Neural cell (in vitro differentiated cells): Measurements from ENCODE around the gene SAMD14. TPM values are rescaled to one million over a fixed set of nuclear protein-coding genes. Genes with fewer than 3 reads are reported as not detected.
A peak's percentile ranks its signal among the peaks of the same experiment; 100 is the strongest.

ENCODE experiments used
- H2AFZ ChIP-seq: fragments of 200-600, 300-800 bp; sonication (generic), shearing (Covaris generic); 2 replicates; pipeline ENCODE4 v1.6.0; 2014; ENCODE audit warnings: low read depth, mild to moderate bottlenecking, antibody characterized with exemption, low read length, moderate library complexity
- H3F3A ChIP-seq: fragments of 200-600 bp; shearing (Covaris generic); 2 replicates; pipeline ENCODE4 v1.6.1; 2016; ENCODE audit warnings: mild to moderate bottlenecking, moderate library complexity, mixed read lengths, antibody characterized with exemption, low read length; ENCODE audit not compliant: insufficient read depth, poor library complexity, severe bottlenecking
- H3K27ac ChIP-seq: fragments of 200-600, 300-800 bp; sonication (generic), shearing (Covaris generic); 2 replicates; pipeline ENCODE4 v1.5.1; 2014; ENCODE audit warnings: mild to moderate bottlenecking, low read length, moderate library complexity
- H3K27me3 ChIP-seq: fragments of 300-800, 200-600 bp; sonication (generic), shearing (Covaris generic); 2 replicates; pipeline ENCODE4 v1.6.0; 2014; ENCODE audit warnings: mild to moderate bottlenecking, low read depth, low read length, moderate library complexity; ENCODE audit not compliant: insufficient read depth
- H3K36me3 ChIP-seq: fragments of 300-800, 200-600 bp; sonication (generic), shearing (Covaris generic); 2 replicates; pipeline ENCODE4 v1.5.1; 2014; ENCODE audit warnings: mild to moderate bottlenecking, antibody characterized with exemption, low read length, moderate library complexity; ENCODE audit not compliant: insufficient read depth
- H3K4me2 ChIP-seq: fragments of 300-800, 200-600 bp; sonication (generic), shearing (Covaris generic); 2 replicates; pipeline ENCODE4 v1.6.0; 2014; ENCODE audit warnings: mild to moderate bottlenecking, low read length
- H3K4me3 ChIP-seq: fragments of 300-800, 200-600 bp; sonication (generic), shearing (Covaris generic); 2 replicates; pipeline ENCODE4 v1.5.1; 2014; ENCODE audit warnings: mild to moderate bottlenecking, low read length, moderate library complexity
- H3K79me2 ChIP-seq: fragments of 200-600 bp; shearing (Covaris generic); replicated peaks from 2 replicates; pipeline ENCODE4 v1.6.0; 2014; ENCODE audit warnings: mild to moderate bottlenecking, low read length, moderate library complexity; ENCODE audit not compliant: insufficient read depth
- H3K9ac ChIP-seq: fragments of 300-800, 200-600 bp; sonication (generic), shearing (Covaris generic); 2 replicates; pipeline ENCODE4 v1.6.1; 2016; ENCODE audit warnings: mild to moderate bottlenecking, low read length, mixed read lengths
- H3K9me2 ChIP-seq: fragments of 200-600 bp; shearing (Covaris generic); 2 replicates; pipeline ENCODE4 v1.6.1; 2016; ENCODE audit warnings: mild to moderate bottlenecking, low read length, mixed read lengths; ENCODE audit not compliant: insufficient read depth
- H3K9me3 ChIP-seq: fragments of 200-600, 300-800 bp; sonication (generic), shearing (Covaris generic); 2 replicates; pipeline ENCODE4 v1.6.1; 2016; ENCODE audit warnings: mild to moderate bottlenecking, mixed run types, low read length, moderate library complexity, mixed read lengths
- H4K20me1 ChIP-seq: fragments of 200-600 bp; shearing (Covaris generic); 2 replicates; pipeline ENCODE4 v1.6.1; 2016; ENCODE audit warnings: mild to moderate bottlenecking, mixed run types; ENCODE audit not compliant: insufficient read depth
- EP300 ChIP-seq: fragments of 450-650 bp; conservative IDR thresholded peaks from 2 replicates; pipeline ENCODE4 v1.6.1; 2014; ENCODE audit warnings: antibody characterized with exemption, mild to moderate bottlenecking, moderate library complexity; ENCODE audit not compliant: poor library complexity, severe bottlenecking
- EZH2 ChIP-seq: fragments of 200-600, 300-800 bp; shearing (Covaris generic), sonication (generic); IDR thresholded peaks from 2 replicates; pipeline ENCODE4 v1.6.1; 2014; ENCODE audit warnings: antibody characterized with exemption, low read length, borderline replicate concordance, mild to moderate bottlenecking; ENCODE audit not compliant: insufficient read depth, poor library complexity, severe bottlenecking
- MXI1 ChIP-seq: fragments of 450-650 bp; conservative IDR thresholded peaks from 2 replicates; pipeline ENCODE4 v1.6.1; 2014; ENCODE audit warnings: antibody characterized with exemption, mild to moderate bottlenecking; ENCODE audit not compliant: poor library complexity, severe bottlenecking
- POLR2AphosphoS5 ChIP-seq: IDR thresholded peaks from 2 replicates; pipeline ENCODE4 v1.6.1; 2012
- RAD21 ChIP-seq: fragments of 450-650 bp; conservative IDR thresholded peaks from 2 replicates; pipeline ENCODE4 v1.6.1; 2014; ENCODE audit warnings: antibody characterized with exemption, mild to moderate bottlenecking, moderate library complexity
- SMC3 ChIP-seq: fragments of 450-650 bp; conservative IDR thresholded peaks from 2 replicates; pipeline ENCODE4 v1.6.1; 2014; ENCODE audit warnings: antibody characterized with exemption, mild to moderate bottlenecking, moderate library complexity; ENCODE audit not compliant: poor library complexity
- TAF1 ChIP-seq: IDR thresholded peaks from 2 replicates; pipeline ENCODE4 v1.6.1; 2012; ENCODE audit warnings: low read depth
- polyA plus RNA-seq: library from polyadenylated mRNA; depleted of rRNA; stranded (reverse); fragments of >200 nt; gene quantifications from 2 replicates; pipeline ENCODE4 v1.2.3, GENCODE V29; 2014
- TF ChIP-seq, protein P1 (sequence below): fragments of 450-650 bp; IDR thresholded peaks from 2 replicates; pipeline ENCODE4 v1.5.1; 2014; ENCODE audit warnings: antibody characterized with exemption, mild to moderate bottlenecking, moderate library complexity; ENCODE audit not compliant: poor library complexity, severe bottlenecking
- TF ChIP-seq, protein P2 (sequence below): IDR thresholded peaks from 2 replicates; pipeline ENCODE4 v1.6.1; 2012; ENCODE audit warnings: borderline replicate concordance

The SAMD14 gene
- polyA plus RNA-seq, 1 donor from 2014 or later: 105 TPM

DNA sequence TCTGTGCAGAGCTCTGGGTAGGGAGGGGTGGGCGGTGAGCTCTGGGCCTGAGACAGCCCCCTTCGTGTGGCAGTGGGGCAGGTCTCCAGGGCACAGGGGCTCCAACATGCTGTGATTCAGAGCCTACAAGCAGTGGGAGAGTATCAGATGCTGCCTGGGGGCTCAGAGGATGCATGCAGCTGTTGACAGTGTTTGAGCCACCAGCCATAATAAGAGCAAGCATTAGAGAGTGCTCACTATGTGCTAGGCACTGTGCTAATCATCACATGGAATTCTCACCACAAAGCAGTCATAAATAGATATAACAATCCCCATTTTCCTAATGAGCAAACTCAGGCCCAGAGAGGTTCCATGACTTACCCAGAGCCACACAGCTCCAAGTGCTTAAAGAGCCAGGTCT, 26.7 kb downstream of the SAMD14 start:
- Histone ChIP-seq H3K9me3 (no peaks in the 10 kb centered on the region), H3F3A (no peaks in the 10 kb centered on the region), H4K20me1 (no peaks in the 10 kb centered on the region), H3K4me2 (no peak overlapping the region), H3K27me3 (no peaks in the 10 kb centered on the region), H3K4me3 (no peak overlapping the region), H2AFZ (no peak overlapping the region), H3K9ac (no peak overlapping the region), H3K36me3 (no peaks in the 10 kb centered on the region), H3K79me2 (no peaks in the 10 kb centered on the region), H3K27ac (no peak overlapping the region), H3K9me2 (no peaks in the 10 kb centered on the region)
- TF ChIP-seq SMC3 (no peak), MXI1 (no peak)
- TF ChIP-seq, protein P1, sequence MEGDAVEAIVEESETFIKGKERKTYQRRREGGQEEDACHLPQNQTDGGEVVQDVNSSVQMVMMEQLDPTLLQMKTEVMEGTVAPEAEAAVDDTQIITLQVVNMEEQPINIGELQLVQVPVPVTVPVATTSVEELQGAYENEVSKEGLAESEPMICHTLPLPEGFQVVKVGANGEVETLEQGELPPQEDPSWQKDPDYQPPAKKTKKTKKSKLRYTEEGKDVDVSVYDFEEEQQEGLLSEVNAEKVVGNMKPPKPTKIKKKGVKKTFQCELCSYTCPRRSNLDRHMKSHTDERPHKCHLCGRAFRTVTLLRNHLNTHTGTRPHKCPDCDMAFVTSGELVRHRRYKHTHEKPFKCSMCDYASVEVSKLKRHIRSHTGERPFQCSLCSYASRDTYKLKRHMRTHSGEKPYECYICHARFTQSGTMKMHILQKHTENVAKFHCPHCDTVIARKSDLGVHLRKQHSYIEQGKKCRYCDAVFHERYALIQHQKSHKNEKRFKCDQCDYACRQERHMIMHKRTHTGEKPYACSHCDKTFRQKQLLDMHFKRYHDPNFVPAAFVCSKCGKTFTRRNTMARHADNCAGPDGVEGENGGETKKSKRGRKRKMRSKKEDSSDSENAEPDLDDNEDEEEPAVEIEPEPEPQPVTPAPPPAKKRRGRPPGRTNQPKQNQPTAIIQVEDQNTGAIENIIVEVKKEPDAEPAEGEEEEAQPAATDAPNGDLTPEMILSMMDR: no peak
- TF ChIP-seq, protein P2, sequence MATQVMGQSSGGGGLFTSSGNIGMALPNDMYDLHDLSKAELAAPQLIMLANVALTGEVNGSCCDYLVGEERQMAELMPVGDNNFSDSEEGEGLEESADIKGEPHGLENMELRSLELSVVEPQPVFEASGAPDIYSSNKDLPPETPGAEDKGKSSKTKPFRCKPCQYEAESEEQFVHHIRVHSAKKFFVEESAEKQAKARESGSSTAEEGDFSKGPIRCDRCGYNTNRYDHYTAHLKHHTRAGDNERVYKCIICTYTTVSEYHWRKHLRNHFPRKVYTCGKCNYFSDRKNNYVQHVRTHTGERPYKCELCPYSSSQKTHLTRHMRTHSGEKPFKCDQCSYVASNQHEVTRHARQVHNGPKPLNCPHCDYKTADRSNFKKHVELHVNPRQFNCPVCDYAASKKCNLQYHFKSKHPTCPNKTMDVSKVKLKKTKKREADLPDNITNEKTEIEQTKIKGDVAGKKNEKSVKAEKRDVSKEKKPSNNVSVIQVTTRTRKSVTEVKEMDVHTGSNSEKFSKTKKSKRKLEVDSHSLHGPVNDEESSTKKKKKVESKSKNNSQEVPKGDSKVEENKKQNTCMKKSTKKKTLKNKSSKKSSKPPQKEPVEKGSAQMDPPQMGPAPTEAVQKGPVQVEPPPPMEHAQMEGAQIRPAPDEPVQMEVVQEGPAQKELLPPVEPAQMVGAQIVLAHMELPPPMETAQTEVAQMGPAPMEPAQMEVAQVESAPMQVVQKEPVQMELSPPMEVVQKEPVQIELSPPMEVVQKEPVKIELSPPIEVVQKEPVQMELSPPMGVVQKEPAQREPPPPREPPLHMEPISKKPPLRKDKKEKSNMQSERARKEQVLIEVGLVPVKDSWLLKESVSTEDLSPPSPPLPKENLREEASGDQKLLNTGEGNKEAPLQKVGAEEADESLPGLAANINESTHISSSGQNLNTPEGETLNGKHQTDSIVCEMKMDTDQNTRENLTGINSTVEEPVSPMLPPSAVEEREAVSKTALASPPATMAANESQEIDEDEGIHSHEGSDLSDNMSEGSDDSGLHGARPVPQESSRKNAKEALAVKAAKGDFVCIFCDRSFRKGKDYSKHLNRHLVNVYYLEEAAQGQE: no peak

DNA sequence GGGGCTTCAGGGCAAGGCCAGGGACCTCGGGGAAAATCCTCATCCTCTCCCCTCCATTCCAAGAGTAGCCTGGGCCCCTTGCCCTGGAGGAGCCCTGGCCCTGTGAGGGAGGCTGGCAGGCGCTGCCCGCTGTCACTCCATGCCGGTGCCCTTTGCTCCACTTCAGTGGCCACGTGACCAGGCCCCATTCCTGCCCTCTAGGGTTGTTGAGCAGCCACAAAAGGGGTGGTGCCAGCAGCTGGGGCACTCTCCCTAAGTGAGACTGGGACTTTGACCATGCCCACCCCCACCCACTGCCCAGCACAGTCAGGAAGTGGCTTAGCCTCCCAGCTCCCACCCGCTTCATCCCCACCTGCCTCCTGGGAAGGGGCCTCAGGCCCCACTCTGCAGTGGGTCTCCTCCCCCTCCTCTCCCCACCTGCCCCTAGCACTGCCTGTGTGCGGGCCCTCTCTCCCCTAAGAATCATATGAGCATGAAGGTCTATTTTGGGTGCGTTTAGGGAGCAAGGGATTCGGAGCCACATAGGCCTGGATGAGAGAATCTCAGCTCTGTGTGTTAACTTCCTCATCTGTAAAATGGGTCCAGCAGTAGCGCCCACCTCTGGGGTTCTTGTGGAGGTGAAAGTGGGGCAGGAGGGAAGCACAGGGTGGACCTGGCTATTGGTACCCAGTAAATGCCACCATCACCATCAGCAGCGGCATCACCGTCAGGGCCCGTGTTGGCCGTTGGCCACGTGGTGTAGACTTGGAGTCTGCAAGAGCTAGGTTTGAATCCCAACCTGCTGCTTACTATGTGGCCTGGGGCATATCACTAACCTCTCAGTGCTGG, 27.6 kb downstream of the SAMD14 start:
- H3K4me2 ChIP-seq: no peak overlapping the region
- H3K27ac ChIP-seq: peak overlapping the region; percentile 63
- no peaks in the 10 kb centered on the region for H3K9me2 ChIP-seq
- no peak for TF ChIP-seq MXI1
- no peak for TF ChIP-seq EZH2
- TF ChIP-seq, protein P2: no peak
- TF ChIP-seq TAF1: no peak
- TF ChIP-seq, protein P1: no peak
- TF ChIP-seq POLR2AphosphoS5: no peak
- TF ChIP-seq RAD21: no peak
- no peak for TF ChIP-seq EP300
- TF ChIP-seq SMC3: no peak
- no peaks in the 10 kb centered on the region for H3F3A ChIP-seq
- H3K9me3 ChIP-seq: no peaks in the 10 kb centered on the region
- H2AFZ ChIP-seq: no peak overlapping the region
- no peaks in the 10 kb centered on the region for H3K36me3 ChIP-seq
- H3K27me3 ChIP-seq: no peaks in the 10 kb centered on the region
- H3K4me3 ChIP-seq: no peak overlapping the region
- peak overlapping the region; percentile 58 for H3K9ac ChIP-seq
- no peaks in the 10 kb centered on the region for H4K20me1 ChIP-seq
- no peaks in the 10 kb centered on the region for H3K79me2 ChIP-seq
